K562 (cell line): Measurements from ENCODE around the gene FGD6. TPM values are rescaled to one million over a fixed set of nuclear protein-coding genes. Genes with fewer than 3 reads are reported as not detected.

ENCODE experiments used
- DEAF1 ChIP-seq: fragments of 450-650 bp; formaldehyde crosslinking; IDR thresholded peaks from 2 replicates; pipeline ENCODE4 v1.4.0; 2020; ENCODE audit warnings: mild to moderate bottlenecking, moderate library complexity
- E4F1 ChIP-seq: fragments of 250-450 bp; sonication (Bioruptor Pico); IDR thresholded peaks from 2 replicates; pipeline ENCODE4 v1.5.0; 2021; ENCODE audit warnings: mild to moderate bottlenecking, borderline replicate concordance
- ELF2 ChIP-seq: fragments of 250-450 bp; sonication (Bioruptor Pico); IDR thresholded peaks from 2 replicates; pipeline ENCODE4 v1.5.0; 2021; ENCODE audit warnings: mild to moderate bottlenecking
- FOXP1 ChIP-seq: sonication (generic); formaldehyde crosslinking; IDR thresholded peaks from 2 replicates; pipeline ENCODE4 v1.8.0; 2022; ENCODE audit warnings: mild to moderate bottlenecking, missing genetic modification reagents
- FUS ChIP-seq: fragments of 200-400 bp; formaldehyde crosslinking; optimal IDR thresholded peaks from 2 replicates; pipeline ENCODE3; 2017; ENCODE audit warnings: low read depth, low read length
- HDAC1 ChIP-seq, 2 experiments: fragments of 450-650 bp; IDR thresholded peaks; 2 replicates each; pipeline ENCODE4 v1.6.1; 2016 to 2017; ENCODE audit warnings: inconsistent platforms in 1 of 2, mild to moderate bottlenecking in 1 of 2, moderate library complexity in 1 of 2
- LARP7 ChIP-seq: fragments of 450-650 bp; IDR thresholded peaks from 2 replicates; pipeline ENCODE4 v1.6.1; 2016
- RBM14 ChIP-seq: fragments of 200-400 bp; formaldehyde crosslinking; IDR thresholded peaks from 2 replicates; pipeline ENCODE4 v1.6.1; 2018; ENCODE audit warnings: low read depth, mild to moderate bottlenecking, low read length, moderate library complexity, borderline replicate concordance; ENCODE audit not compliant: insufficient read depth
- RFX5 ChIP-seq: IDR thresholded peaks from 2 replicates; pipeline ENCODE4 v1.6.1; 2011; ENCODE audit warnings: low read depth, mild to moderate bottlenecking, improper control_type of control experiment, low read length
- TGIF2 ChIP-seq: sonication (generic); formaldehyde crosslinking; IDR thresholded peaks from 2 replicates; pipeline ENCODE4 v1.8.1; 2022; ENCODE audit warnings: mild to moderate bottlenecking, missing genetic modification reagents, moderate library complexity
- TSC22D4 ChIP-seq: fragments of 450-650 bp; IDR thresholded peaks from 2 replicates; pipeline ENCODE4 v1.6.1; 2016; ENCODE audit warnings: missing genetic modification characterization, missing biosample characterization, control low read depth
- U2AF2 ChIP-seq: fragments of 200-400 bp; formaldehyde crosslinking; optimal IDR thresholded peaks from 2 replicates; pipeline ENCODE3; 2017; ENCODE audit warnings: low read depth, mild to moderate bottlenecking, low read length
- ZBTB49 ChIP-seq: sonication (generic); formaldehyde crosslinking; IDR thresholded peaks from 2 replicates; pipeline ENCODE4 v1.8.0; 2022; ENCODE audit warnings: missing genetic modification reagents, mild to moderate bottlenecking, borderline replicate concordance
- ZNF75A ChIP-seq: fragments of 450-650 bp; formaldehyde crosslinking; IDR thresholded peaks from 2 replicates; pipeline ENCODE4 v1.4.0; 2020; ENCODE audit warnings: mild to moderate bottlenecking
- ZNF77 ChIP-seq: fragments of 250-450 bp; sonication (Bioruptor Pico); IDR thresholded peaks from 2 replicates; pipeline ENCODE4 v1.5.0; 2020
- polyA plus RNA-seq, 8 experiments: library from polyadenylated mRNA; depleted of rRNA in 4 of 8; stranded (reverse) in 5 of 8; unstranded in 3 of 8; fragments of >200 nt; fragmentation: Nextera tagmentation in 2 of 8; fragmentation: Illumina TruSeq in 1 of 8; extraction: Ambion mirVana in 2 of 8; extraction: Trizol in 1 of 8; gene quantifications; 2 replicates each; pipeline versions ENCODE4 v1.2.1 to v1.2.3, GENCODE V29; 2011 to 2014; ENCODE audit warnings: inconsistent platforms in 1 of 8, missing spikeins in 1 of 8
- total RNA-seq, 7 experiments: library from RNA; depleted of rRNA in 6 of 7; stranded (reverse); fragments of >200 nt in 6 of 7; fragmentation: Illumina TruSeq in 2 of 7; extraction: Trizol in 2 of 7; gene quantifications; 2 replicates each; pipeline versions ENCODE4 v1.2.1 to v1.2.3, GENCODE V29; 2011 to 2021; ENCODE audit warnings: low replicate concordance in 1 of 7
- TF ChIP-seq, protein P1 (sequence below), 3 experiments: fragments of 200-800 bp in 1 of 3; sonication (Bioruptor generic) in 1 of 3; sonication (generic) in 1 of 3; formaldehyde crosslinking in 1 of 3; IDR thresholded peaks; 2 replicates each; pipeline versions ENCODE4 v1.6.1 to v1.8.0; 2016 to 2022; ENCODE audit warnings: mild to moderate bottlenecking in 2 of 3, missing compliant biosample characterization in 2 of 3, missing genetic modification characterization in 2 of 3, missing genetic modification reagents in 1 of 3
- TF ChIP-seq, protein P2 (sequence below): sonication (generic); formaldehyde crosslinking; IDR thresholded peaks from 2 replicates; pipeline ENCODE4 v1.8.1; 2023; ENCODE audit warnings: mild to moderate bottlenecking, missing genetic modification reagents

FGD6 gene
- total and polyA plus RNA-seq, 9 of the 15 experiments (the other 6 are each of a cell fraction or from before 2014, with no cell fraction given), result 1.5 to 11.1 (median 5.8) TPM

DNA sequence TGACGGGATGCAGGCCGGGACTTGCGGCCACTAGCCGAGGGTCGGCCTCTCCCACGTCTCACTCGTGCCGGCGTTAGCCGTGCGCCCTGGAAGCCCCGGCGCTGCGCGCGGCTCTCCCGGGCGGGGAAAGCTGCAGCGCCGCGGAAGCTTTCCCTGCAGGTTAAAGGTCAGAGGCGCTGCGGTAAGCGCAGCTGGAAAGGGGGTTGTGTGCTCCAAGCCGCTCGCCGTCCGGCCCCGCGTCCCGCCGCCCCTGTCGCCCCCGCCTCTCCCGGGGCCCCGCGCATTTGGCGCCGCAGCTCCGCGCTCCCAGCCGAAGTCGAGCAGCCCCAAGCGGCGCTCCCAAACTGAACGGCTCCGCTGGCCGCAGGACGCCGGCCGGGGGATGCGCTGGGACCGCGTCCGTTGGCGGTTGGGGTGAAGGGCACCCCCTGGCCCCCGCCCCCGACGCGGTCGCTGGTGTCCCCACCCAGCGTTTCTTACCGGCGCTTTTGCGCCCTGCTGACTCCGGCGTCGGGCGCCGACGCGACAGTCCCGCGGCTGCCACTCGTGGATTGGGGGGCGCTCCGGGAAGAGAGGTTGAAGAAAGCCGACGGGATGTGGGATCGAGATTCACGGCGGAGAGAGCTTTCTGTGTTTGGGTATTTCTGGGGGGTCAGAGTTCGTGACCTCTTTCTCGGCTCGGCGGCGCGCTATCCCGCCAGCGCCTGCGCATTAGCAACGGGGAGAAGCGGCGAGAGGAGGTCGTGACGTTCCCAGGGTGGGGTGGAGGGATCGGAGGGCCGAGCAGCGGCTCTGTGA, 144.2 kb downstream of the FGD6 start, which contains the start of gene NR2C1 (continued):
- TF ChIP-seq TGIF2 (CRISPR knock-in tag), result 0 out of 2 replicates have a peak, but pooled peaks have one; percentile 60
- TF ChIP-seq, protein P1, sequence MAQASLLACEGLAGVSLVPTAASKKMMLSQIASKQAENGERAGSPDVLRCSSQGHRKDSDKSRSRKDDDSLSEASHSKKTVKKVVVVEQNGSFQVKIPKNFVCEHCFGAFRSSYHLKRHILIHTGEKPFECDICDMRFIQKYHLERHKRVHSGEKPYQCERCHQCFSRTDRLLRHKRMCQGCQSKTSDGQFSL (CRISPR knock-in tag; IDR thresholded peaks at IDR 0.05), result peak; percentile 14; the same call in 1 of the 2 replicates
- TF ChIP-seq, protein P1 (tag; IDR thresholded peaks at IDR 0.05), result no peak
- no peak for TF ChIP-seq ELF2 (CRISPR knock-in tag)
- TF ChIP-seq ZBTB49 (CRISPR knock-in tag), result no peak
- TF ChIP-seq E4F1 (CRISPR knock-in tag), result no peak
- no peak for TF ChIP-seq RFX5
- no peak for TF ChIP-seq LARP7
- TF ChIP-seq HDAC1 (IDR thresholded peaks at IDR 0.05), result peak in 1 of 2 experiments; percentile 51; a peak in 1 of 4 replicates
- TF ChIP-seq, protein P2, sequence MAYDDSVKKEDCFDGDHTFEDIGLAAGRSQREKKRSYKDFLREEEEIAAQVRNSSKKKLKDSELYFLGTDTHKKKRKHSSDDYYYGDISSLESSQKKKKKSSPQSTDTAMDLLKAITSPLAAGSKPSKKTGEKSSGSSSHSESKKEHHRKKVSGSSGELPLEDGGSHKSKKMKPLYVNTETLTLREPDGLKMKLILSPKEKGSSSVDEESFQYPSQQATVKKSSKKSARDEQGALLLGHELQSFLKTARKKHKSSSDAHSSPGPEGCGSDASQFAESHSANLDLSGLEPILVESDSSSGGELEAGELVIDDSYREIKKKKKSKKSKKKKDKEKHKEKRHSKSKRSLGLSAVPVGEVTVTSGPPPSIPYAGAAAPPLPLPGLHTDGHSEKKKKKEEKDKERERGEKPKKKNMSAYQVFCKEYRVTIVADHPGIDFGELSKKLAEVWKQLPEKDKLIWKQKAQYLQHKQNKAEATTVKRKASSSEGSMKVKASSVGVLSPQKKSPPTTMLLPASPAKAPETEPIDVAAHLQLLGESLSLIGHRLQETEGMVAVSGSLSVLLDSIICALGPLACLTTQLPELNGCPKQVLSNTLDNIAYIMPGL (CRISPR knock-in tag), result 0 out of 2 replicates have a peak, but pooled peaks have one; percentile 59
- no peak for TF ChIP-seq ZNF75A (CRISPR knock-in tag)
- no peak for TF ChIP-seq FUS
- peak; percentile 87 for TF ChIP-seq FOXP1 (CRISPR knock-in tag)
- TF ChIP-seq RBM14, result no peak
- TF ChIP-seq ZNF77 (CRISPR knock-in tag), result no peak
- TF ChIP-seq DEAF1 (CRISPR knock-in tag), result no peak
- TF ChIP-seq U2AF2, result no peak
- TF ChIP-seq TSC22D4, result no peak
